SU-DHL-6 (cell line): Measurements from ENCODE around the gene CRB2.

ENCODE experiments used
- H2AFZ ChIP-seq: fragments of 200-600 bp; sonication (generic); 2 replicates; pipeline ENCODE4 v1.6.1; 2014; ENCODE audit warnings: low read depth, mild to moderate bottlenecking, moderate library complexity, mixed read lengths, antibody characterized with exemption, low read length; ENCODE audit not compliant: severe bottlenecking
- H3F3A ChIP-seq: fragments of 200-600 bp; shearing (Covaris generic); 2 replicates; pipeline ENCODE4 v1.6.0; 2016; ENCODE audit warnings: antibody characterized with exemption, mild to moderate bottlenecking; ENCODE audit not compliant: insufficient read depth
- H3K27ac ChIP-seq: fragments of 200-600 bp; sonication (generic); 2 replicates; pipeline ENCODE4 v1.5.1; 2016; ENCODE audit warnings: low read depth, mild to moderate bottlenecking, low read length, moderate library complexity, mixed read lengths
- H3K27me3 ChIP-seq: fragments of 200-600 bp; sonication (generic), shearing (Covaris generic); 2 replicates; pipeline ENCODE4 v1.6.0; 2014; ENCODE audit warnings: mild to moderate bottlenecking, low read length
- H3K36me3 ChIP-seq: fragments of 200-600 bp; sonication (generic); 2 replicates; pipeline ENCODE4 v1.6.1; 2014; ENCODE audit warnings: mild to moderate bottlenecking, low read length, mixed read lengths
- H3K4me2 ChIP-seq: fragments of 300-600, 200-600 bp; shearing (Covaris generic), sonication (generic); 2 replicates; pipeline ENCODE4 v1.6.0; 2014; ENCODE audit warnings: low read length, low read depth, mild to moderate bottlenecking; ENCODE audit not compliant: poor library complexity, severe bottlenecking
- H3K4me3 ChIP-seq: fragments of 200-600 bp; sonication (generic); 2 replicates; pipeline ENCODE4 v1.5.1; 2014; ENCODE audit warnings: antibody characterized with exemption, low read length, mild to moderate bottlenecking, mixed read lengths; ENCODE audit not compliant: insufficient read depth, poor library complexity, severe bottlenecking
- H3K79me2 ChIP-seq: fragments of 200-600 bp; sonication (generic); 2 replicates; pipeline ENCODE4 v1.6.1; 2014; ENCODE audit warnings: mild to moderate bottlenecking, low read length, moderate library complexity; ENCODE audit not compliant: insufficient read depth
- H3K9ac ChIP-seq: fragments of 200-600 bp; sonication (generic); 2 replicates; pipeline ENCODE4 v1.7.0; 2014; ENCODE audit warnings: mild to moderate bottlenecking, low read length
- H3K9me2 ChIP-seq: fragments of 200-600 bp; sonication (generic); replicated peaks from 2 replicates; pipeline ENCODE4 v1.6.1; 2014; ENCODE audit warnings: low read length; ENCODE audit not compliant: insufficient read depth
- H3K9me3 ChIP-seq: fragments of 200-600 bp; sonication (generic); 2 replicates; pipeline ENCODE4 v1.6.1; 2014; ENCODE audit warnings: low read length, mixed read lengths; ENCODE audit not compliant: insufficient read depth
- H4K20me1 ChIP-seq: fragments of 200-600 bp; sonication (generic); 2 replicates; pipeline ENCODE4 v1.6.1; 2014; ENCODE audit warnings: low read depth, mild to moderate bottlenecking, antibody characterized with exemption, low read length, moderate library complexity, mixed read lengths
- CTCF ChIP-seq: fragments of 200-600 bp; sonication (generic); IDR thresholded peaks from one replicate; pipeline ENCODE4 v1.5.1; 2017; ENCODE audit warnings: antibody characterized with exemption, mild to moderate bottlenecking, low read length, moderate library complexity; ENCODE audit not compliant: insufficient read depth, poor library complexity, severe bottlenecking
- EZH2phosphoT487 ChIP-seq: fragments of 200-600 bp; sonication (generic), shearing (Covaris generic); conservative IDR thresholded peaks from 2 replicates; pipeline ENCODE4 v1.6.1; 2018; ENCODE audit warnings: mild to moderate bottlenecking, antibody characterized with exemption, low read length, moderate library complexity, mixed read lengths

CRB2 gene

GRCh38 chr9:123414936-123415930 is 59.2 kb downstream of the CRB2 start:
- Histone ChIP-seq H3K9me2 (no peaks in the 10 kb centered on the region), H3K9ac (no peak overlapping the region), H3K27me3 (no peaks in the 10 kb centered on the region), H3K9me3 (no peaks in the 10 kb centered on the region), H4K20me1 (no peaks in the 10 kb centered on the region), H3K36me3 (no peaks in the 10 kb centered on the region), H3K27ac (no peak overlapping the region), H3F3A (no peaks in the 10 kb centered on the region), H3K4me3 (no peak overlapping the region), H2AFZ (no peak overlapping the region), H3K79me2 (no peaks in the 10 kb centered on the region), H3K4me2 (no peak overlapping the region)
- no peak for TF ChIP-seq EZH2phosphoT487
- TF ChIP-seq CTCF: no peak

- H2AFZ ChIP-seq: no peak overlapping the region
Observed at GRCh38 chr9:123416176-123416575, 60.2 kb downstream of the CRB2 start.

GRCh38 chr9:123417289-123418051 is 61.5 kb downstream of the CRB2 start:
- no peaks in the 10 kb centered on the region for H4K20me1 ChIP-seq
- no peaks in the 10 kb centered on the region for H3F3A ChIP-seq
- H3K36me3 ChIP-seq: no peaks in the 10 kb centered on the region
- no peak overlapping the region for H3K9ac ChIP-seq
- H3K9me2 ChIP-seq: no peaks in the 10 kb centered on the region
- no peak overlapping the region for H3K4me3 ChIP-seq
- H3K27me3 ChIP-seq: no peaks in the 10 kb centered on the region
- no peak overlapping the region for H2AFZ ChIP-seq
- no peaks in the 10 kb centered on the region for H3K9me3 ChIP-seq
- TF ChIP-seq EZH2phosphoT487 (no peak), CTCF (no peak)
- no peak overlapping the region for H3K4me2 ChIP-seq
- H3K79me2 ChIP-seq: no peaks in the 10 kb centered on the region
- no peak overlapping the region for H3K27ac ChIP-seq

More at GRCh38 chr9:123416176-123416575, 60.2 kb downstream of the CRB2 start:
- TF ChIP-seq CTCF (no peak), EZH2phosphoT487 (no peak)
- Histone ChIP-seq H4K20me1 (no peaks in the 10 kb centered on the region), H3K9me2 (no peaks in the 10 kb centered on the region), H3K79me2 (no peaks in the 10 kb centered on the region), H3K9me3 (no peaks in the 10 kb centered on the region), H3K36me3 (no peaks in the 10 kb centered on the region), H3K27me3 (no peaks in the 10 kb centered on the region), H3K4me2 (no peak overlapping the region), H3K9ac (no peak overlapping the region), H3F3A (no peaks in the 10 kb centered on the region), H3K27ac (no peak overlapping the region), H3K4me3 (no peak overlapping the region)
